ENCODE results near the gene LKAAEAR1. TPM values are rescaled to one million over a fixed set of nuclear protein-coding genes. Genes with fewer than 3 reads are reported as not detected.

The LKAAEAR1 gene
- total and polyA plus RNA-seq, 2 of the 13 experiments (the other 11 are each of a cell fraction or from before 2014, with no cell fraction given) = not detected

DNA sequence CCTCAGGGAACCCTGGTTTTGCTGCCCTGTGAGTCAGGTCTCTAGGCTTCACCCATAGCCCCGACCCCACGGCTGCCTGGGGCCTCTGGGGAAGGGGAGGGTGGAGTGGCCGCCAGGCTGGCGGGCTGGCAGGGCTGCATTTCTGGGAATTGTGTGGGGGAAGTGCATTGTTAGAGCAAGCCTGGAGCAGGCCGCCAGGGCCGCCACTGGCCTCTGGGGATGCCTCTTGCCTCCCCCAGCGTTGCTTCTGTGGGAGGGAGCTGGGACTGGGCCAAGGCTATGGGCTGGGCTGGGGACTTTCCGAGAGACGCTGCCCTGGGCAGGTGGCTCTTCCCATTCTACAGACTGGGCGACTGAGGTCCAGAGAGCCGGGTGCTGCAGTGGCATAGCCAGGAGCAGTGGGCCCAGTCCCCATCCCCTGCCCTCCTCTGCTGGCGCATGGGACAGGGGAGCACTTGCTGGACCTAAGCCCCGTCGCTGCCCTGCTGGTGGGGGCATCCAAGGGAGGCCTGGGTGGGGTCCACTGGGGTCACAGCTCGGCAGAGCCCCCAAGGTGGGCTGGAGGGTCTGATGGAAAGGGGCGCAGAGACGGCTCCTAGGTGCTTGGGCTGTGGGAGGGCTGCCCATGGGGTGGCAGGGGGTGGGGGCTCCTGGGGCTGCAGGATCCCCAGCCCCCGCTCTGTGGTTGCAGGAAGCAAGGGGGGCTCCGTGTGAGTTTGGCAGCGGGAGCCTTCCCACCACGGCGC, 28.1 kb downstream of the LKAAEAR1 start (continued):
- peak; percentile 54; the same call in 1 of the 2 replicates for TF ChIP-seq ZNF776 (CRISPR knock-in tag; IDR thresholded peaks at IDR 0.05)
- no peak for TF ChIP-seq MAFG (CRISPR knock-in tag; IDR thresholded peaks at IDR 0.05)
- TF ChIP-seq SMAD9 (CRISPR knock-in tag; IDR thresholded peaks at IDR 0.05) = peak; percentile 28; the same call in 1 of the 2 replicates
- TF ChIP-seq KAT8 (CRISPR knock-in tag; IDR thresholded peaks at IDR 0.05) = peak; percentile 73
- TF ChIP-seq, protein P1, sequence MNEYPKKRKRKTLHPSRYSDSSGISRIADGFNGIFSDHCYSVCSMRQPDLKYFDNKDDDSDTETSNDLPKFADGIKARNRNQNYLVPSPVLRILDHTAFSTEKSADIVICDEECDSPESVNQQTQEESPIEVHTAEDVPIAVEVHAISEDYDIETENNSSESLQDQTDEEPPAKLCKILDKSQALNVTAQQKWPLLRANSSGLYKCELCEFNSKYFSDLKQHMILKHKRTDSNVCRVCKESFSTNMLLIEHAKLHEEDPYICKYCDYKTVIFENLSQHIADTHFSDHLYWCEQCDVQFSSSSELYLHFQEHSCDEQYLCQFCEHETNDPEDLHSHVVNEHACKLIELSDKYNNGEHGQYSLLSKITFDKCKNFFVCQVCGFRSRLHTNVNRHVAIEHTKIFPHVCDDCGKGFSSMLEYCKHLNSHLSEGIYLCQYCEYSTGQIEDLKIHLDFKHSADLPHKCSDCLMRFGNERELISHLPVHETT (CRISPR knock-in tag; conservative IDR thresholded peaks at IDR 0.05) = no peak
- TF ChIP-seq, protein P2, sequence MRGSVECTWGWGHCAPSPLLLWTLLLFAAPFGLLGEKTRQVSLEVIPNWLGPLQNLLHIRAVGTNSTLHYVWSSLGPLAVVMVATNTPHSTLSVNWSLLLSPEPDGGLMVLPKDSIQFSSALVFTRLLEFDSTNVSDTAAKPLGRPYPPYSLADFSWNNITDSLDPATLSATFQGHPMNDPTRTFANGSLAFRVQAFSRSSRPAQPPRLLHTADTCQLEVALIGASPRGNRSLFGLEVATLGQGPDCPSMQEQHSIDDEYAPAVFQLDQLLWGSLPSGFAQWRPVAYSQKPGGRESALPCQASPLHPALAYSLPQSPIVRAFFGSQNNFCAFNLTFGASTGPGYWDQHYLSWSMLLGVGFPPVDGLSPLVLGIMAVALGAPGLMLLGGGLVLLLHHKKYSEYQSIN (CRISPR knock-in tag; IDR thresholded peaks at IDR 0.05; ENCODE audit: borderline replicate concordance) = no peak
- peak; percentile 71; the same call in 1 of the 2 replicates for TF ChIP-seq ZNF34 (CRISPR knock-in tag; IDR thresholded peaks at IDR 0.05; ENCODE audit: borderline replicate concordance)
- TF ChIP-seq, protein P3, sequence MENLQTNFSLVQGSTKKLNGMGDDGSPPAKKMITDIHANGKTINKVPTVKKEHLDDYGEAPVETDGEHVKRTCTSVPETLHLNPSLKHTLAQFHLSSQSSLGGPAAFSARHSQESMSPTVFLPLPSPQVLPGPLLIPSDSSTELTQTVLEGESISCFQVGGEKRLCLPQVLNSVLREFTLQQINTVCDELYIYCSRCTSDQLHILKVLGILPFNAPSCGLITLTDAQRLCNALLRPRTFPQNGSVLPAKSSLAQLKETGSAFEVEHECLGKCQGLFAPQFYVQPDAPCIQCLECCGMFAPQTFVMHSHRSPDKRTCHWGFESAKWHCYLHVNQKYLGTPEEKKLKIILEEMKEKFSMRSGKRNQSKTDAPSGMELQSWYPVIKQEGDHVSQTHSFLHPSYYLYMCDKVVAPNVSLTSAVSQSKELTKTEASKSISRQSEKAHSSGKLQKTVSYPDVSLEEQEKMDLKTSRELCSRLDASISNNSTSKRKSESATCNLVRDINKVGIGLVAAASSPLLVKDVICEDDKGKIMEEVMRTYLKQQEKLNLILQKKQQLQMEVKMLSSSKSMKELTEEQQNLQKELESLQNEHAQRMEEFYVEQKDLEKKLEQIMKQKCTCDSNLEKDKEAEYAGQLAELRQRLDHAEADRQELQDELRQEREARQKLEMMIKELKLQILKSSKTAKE (CRISPR knock-in tag; IDR thresholded peaks at IDR 0.05; ENCODE audit: borderline replicate concordance) = no peak
- TF ChIP-seq GTF2F1 (IDR thresholded peaks at IDR 0.05; ENCODE audit: low read length) = no peak
- TF ChIP-seq, protein P4, sequence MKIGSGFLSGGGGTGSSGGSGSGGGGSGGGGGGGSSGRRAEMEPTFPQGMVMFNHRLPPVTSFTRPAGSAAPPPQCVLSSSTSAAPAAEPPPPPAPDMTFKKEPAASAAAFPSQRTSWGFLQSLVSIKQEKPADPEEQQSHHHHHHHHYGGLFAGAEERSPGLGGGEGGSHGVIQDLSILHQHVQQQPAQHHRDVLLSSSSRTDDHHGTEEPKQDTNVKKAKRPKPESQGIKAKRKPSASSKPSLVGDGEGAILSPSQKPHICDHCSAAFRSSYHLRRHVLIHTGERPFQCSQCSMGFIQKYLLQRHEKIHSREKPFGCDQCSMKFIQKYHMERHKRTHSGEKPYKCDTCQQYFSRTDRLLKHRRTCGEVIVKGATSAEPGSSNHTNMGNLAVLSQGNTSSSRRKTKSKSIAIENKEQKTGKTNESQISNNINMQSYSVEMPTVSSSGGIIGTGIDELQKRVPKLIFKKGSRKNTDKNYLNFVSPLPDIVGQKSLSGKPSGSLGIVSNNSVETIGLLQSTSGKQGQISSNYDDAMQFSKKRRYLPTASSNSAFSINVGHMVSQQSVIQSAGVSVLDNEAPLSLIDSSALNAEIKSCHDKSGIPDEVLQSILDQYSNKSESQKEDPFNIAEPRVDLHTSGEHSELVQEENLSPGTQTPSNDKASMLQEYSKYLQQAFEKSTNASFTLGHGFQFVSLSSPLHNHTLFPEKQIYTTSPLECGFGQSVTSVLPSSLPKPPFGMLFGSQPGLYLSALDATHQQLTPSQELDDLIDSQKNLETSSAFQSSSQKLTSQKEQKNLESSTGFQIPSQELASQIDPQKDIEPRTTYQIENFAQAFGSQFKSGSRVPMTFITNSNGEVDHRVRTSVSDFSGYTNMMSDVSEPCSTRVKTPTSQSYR (CRISPR knock-in tag; IDR thresholded peaks at IDR 0.05; ENCODE audit: borderline replicate concordance) = peak; percentile 97
- TF ChIP-seq ZKSCAN5 (CRISPR knock-in tag; IDR thresholded peaks at IDR 0.05) = no peak
- TF ChIP-seq, protein P5, sequence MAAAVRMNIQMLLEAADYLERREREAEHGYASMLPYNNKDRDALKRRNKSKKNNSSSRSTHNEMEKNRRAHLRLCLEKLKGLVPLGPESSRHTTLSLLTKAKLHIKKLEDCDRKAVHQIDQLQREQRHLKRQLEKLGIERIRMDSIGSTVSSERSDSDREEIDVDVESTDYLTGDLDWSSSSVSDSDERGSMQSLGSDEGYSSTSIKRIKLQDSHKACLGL (CRISPR knock-in tag; IDR thresholded peaks at IDR 0.05) = peak; percentile 64
- TF ChIP-seq RBM39 (IDR thresholded peaks at IDR 0.05; ENCODE audit: low read depth, low read length, poor library complexity, severe bottlenecking) = no peak
- TF ChIP-seq NCOA1 (CRISPR knock-in tag; IDR thresholded peaks at IDR 0.05) = no peak; the same call in 1 of the 2 replicates
- TF ChIP-seq ZNF558 (CRISPR knock-in tag; IDR thresholded peaks at IDR 0.05; ENCODE audit: borderline replicate concordance) = peak; percentile 36; the same call in 1 of the 2 replicates
- peak; percentile 96 for TF ChIP-seq CBX1 (IDR thresholded peaks at IDR 0.05; ENCODE audit: low read depth)
- TF ChIP-seq, protein P6, sequence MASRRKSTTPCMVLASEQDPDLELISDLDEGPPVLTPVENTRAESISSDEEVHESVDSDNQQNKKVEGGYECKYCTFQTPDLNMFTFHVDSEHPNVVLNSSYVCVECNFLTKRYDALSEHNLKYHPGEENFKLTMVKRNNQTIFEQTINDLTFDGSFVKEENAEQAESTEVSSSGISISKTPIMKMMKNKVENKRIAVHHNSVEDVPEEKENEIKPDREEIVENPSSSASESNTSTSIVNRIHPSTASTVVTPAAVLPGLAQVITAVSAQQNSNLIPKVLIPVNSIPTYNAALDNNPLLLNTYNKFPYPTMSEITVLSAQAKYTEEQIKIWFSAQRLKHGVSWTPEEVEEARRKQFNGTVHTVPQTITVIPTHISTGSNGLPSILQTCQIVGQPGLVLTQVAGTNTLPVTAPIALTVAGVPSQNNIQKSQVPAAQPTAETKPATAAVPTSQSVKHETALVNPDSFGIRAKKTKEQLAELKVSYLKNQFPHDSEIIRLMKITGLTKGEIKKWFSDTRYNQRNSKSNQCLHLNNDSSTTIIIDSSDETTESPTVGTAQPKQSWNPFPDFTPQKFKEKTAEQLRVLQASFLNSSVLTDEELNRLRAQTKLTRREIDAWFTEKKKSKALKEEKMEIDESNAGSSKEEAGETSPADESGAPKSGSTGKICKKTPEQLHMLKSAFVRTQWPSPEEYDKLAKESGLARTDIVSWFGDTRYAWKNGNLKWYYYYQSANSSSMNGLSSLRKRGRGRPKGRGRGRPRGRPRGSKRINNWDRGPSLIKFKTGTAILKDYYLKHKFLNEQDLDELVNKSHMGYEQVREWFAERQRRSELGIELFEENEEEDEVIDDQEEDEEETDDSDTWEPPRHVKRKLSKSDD (CRISPR knock-in tag; IDR thresholded peaks at IDR 0.05; ENCODE audit: low read depth) = 0 out of 2 replicates have a peak, but pooled peaks have one; percentile 3
- TF ChIP-seq TBX2 (CRISPR knock-in tag; IDR thresholded peaks at IDR 0.05; ENCODE audit: borderline replicate concordance) = no peak

Measured in HepG2 (cell line).